Upper lobe of left lung (tissue), 6 donors: ENCODE measurements around the gene MT3. TPM values are rescaled to one million over a fixed set of nuclear protein-coding genes. Genes with fewer than 3 reads are reported as not detected.

Source experiments
- ATAC-seq, 2 donors: fragments of 200-7000 bp; cut with Tn5 transposase; one replicate each; pipeline ENCODE4 v1.9.1; 2022; ENCODE audit warnings: mild to moderate bottlenecking in 2 of 2, moderate library complexity in 2 of 2; ENCODE audit not compliant: low FRiP score in 2 of 2
- DNase-seq, 2 donors: peaks; one replicate each; pipeline ENCODE4 v3.0.0-alpha.2; 2019 to 2020
- H3K27ac ChIP-seq, 4 donors: fragments of 200-600 bp; sonication (generic); one replicate each; pipeline ENCODE4 v1.5.1; 2016 to 2019
- H3K27me3 ChIP-seq, 4 donors: fragments of 200-600 bp; sonication (generic); one replicate each; pipeline ENCODE4 v1.5.1; 2017 to 2019
- H3K36me3 ChIP-seq, 4 donors: fragments of 200-600 bp; sonication (generic); one replicate each; pipeline ENCODE4 v1.5.1; 2016 to 2019
- H3K4me1 ChIP-seq, 4 donors: fragments of 200-600 bp; sonication (generic); one replicate each; pipeline ENCODE4 v1.5.1; 2018 to 2019
- H3K4me3 ChIP-seq, 4 donors: fragments of 200-600 bp; sonication (generic); one replicate each; pipeline ENCODE4 v1.5.1; 2017 to 2019; ENCODE audit warnings: mild to moderate bottlenecking in 2 of 4, moderate library complexity in 1 of 4
- H3K9me3 ChIP-seq, 4 donors: fragments of 200-600 bp; sonication (generic); one replicate each; pipeline ENCODE4 v1.5.1; 2018 to 2019
- EP300 ChIP-seq, 4 donors: sonication (generic); formaldehyde crosslinking; IDR thresholded peaks; one replicate each; pipeline ENCODE4 v1.5.1; 2017; ENCODE audit warnings: antibody characterized with exemption in 4 of 4, control low read depth in 2 of 4
- POLR2A ChIP-seq, 4 donors: fragments of 450-650 bp; IDR thresholded peaks; one replicate each; pipeline ENCODE4 v1.5.1; 2016 to 2017; ENCODE audit warnings: antibody characterized with exemption in 4 of 4, mild to moderate bottlenecking in 2 of 4
- POLR2AphosphoS5 ChIP-seq, 2 donors: sonication (generic); formaldehyde crosslinking; IDR thresholded peaks; one replicate each; pipeline ENCODE4 v1.5.1; 2017; ENCODE audit warnings: antibody characterized with exemption in 2 of 2
- WGBS, 2 donors: methylation state at CpG; one replicate each; pipeline ENCODE4 v1.1.5; 2017 to 2018; 5-methylcytosine and 5-hydroxymethylcytosine counted together
- total RNA-seq, 6 donors: library from RNA; depleted of rRNA in 4 of 6; stranded (reverse); fragments of >200 nt in 4 of 6; gene quantifications; one replicate each; pipeline versions ENCODE4 v1.1.0 to v1.2.1, GENCODE V29; 2016 to 2021
- TF ChIP-seq, protein P1 (sequence below), 6 experiments: fragments of 450-650 bp in 4 of 6; fragments of 200-600 bp in 2 of 6; sonication (generic) in 2 of 6; IDR thresholded peaks; one replicate each; pipeline ENCODE4 v1.5.1; 2016 to 2019; ENCODE audit warnings: antibody characterized with exemption in 6 of 6
- donor health status: DM: no; HTN: no; CAD: no; lungs with moderate emphysema.
- donor health status: DM: no; HTN: yes; CAD: no; lungs with severe emphysema.

Gene MT3
- total RNA-seq, 6 donors from 2014 or later: 1.4 to 1.5 TPM; not detected in 4

DNA sequence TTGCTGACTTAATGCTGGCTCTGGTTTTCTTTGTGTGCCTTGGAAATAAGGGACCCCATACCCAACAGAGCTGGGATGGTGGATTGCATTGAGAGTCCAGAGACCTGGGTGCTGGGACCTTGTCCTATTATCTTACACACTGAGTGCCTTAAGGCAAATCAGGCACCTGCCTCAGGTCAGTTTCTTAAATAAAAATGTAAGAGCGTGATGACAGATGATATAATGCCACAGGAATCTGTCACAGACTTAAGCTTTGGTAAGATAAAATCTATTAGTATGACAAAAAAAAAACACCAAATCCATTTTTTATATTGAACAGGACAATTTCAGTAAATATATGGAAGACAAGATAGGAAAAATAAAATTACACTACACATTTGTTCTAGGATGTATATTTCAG lies 50.7 kb downstream of the MT3 start:
- WGBS, 2 donors: 82 to 89% methylated on average over 1 of the region's 1 CpG
- Histone ChIP-seq H3K4me1 (peaks cover 29 to 42% (median 35%) of the 10 kb centered on the region in 4 donors), H3K27ac (no peak overlapping the region), H3K4me3 (no peak overlapping the region), H3K9me3 (no peaks in the 10 kb centered on the region), H3K27me3 (peaks cover 0 to 16% (median 4%) of the 10 kb centered on the region in 4 donors), H3K36me3 (no peaks in the 10 kb centered on the region)
- TF ChIP-seq EP300 (IDR thresholded peaks at IDR 0.05): no peak
- TF ChIP-seq POLR2A (IDR thresholded peaks at IDR 0.05): no peak
- TF ChIP-seq POLR2AphosphoS5 (IDR thresholded peaks at IDR 0.05): no peak
- TF ChIP-seq, protein P1, sequence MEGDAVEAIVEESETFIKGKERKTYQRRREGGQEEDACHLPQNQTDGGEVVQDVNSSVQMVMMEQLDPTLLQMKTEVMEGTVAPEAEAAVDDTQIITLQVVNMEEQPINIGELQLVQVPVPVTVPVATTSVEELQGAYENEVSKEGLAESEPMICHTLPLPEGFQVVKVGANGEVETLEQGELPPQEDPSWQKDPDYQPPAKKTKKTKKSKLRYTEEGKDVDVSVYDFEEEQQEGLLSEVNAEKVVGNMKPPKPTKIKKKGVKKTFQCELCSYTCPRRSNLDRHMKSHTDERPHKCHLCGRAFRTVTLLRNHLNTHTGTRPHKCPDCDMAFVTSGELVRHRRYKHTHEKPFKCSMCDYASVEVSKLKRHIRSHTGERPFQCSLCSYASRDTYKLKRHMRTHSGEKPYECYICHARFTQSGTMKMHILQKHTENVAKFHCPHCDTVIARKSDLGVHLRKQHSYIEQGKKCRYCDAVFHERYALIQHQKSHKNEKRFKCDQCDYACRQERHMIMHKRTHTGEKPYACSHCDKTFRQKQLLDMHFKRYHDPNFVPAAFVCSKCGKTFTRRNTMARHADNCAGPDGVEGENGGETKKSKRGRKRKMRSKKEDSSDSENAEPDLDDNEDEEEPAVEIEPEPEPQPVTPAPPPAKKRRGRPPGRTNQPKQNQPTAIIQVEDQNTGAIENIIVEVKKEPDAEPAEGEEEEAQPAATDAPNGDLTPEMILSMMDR (IDR thresholded peaks at IDR 0.05): no peak
- ATAC-seq: no peak
- no peak for DNase-seq

Other genes starting within 250 kb of the MT3 start
- gene AMFR, start 164.0 kb upstream of the MT3 start, total RNA-seq: 100 to 1,000 TPM in 3 of 6 donors, 10 to 100 TPM in 3; 67.1 to 344 (median 98.0) TPM
- 10 to 100 TPM; 28.3 to 88.2 (median 51.7) TPM for gene NUDT21, start 138.2 kb upstream of the MT3 start, total RNA-seq
- 10 to 100 TPM; 19.8 to 72.3 (median 29.7) TPM for gene OGFOD1, start 138.0 kb upstream of the MT3 start, total RNA-seq
- 100 to 1,000 TPM in 1 of 6 donors, 10 to 100 TPM in 5; 27.5 to 188 (median 35.4) TPM for gene BBS2, start 69.5 kb upstream of the MT3 start, total RNA-seq
- not detected for gene MT4, start 24.5 kb upstream of the MT3 start, total RNA-seq
- gene MT2A, start 19.1 kb downstream of the MT3 start, total RNA-seq: 100 to 1,000 TPM; 137 to 552 (median 338) TPM
- 100 to 1,000 TPM in 5 of 6 donors, 10 to 100 TPM in 1; 72.3 to 546 (median 187) TPM for gene MT1E, start 36.3 kb downstream of the MT3 start, total RNA-seq
- 100 to 1,000 TPM in 1 of 6 donors, 10 to 100 TPM in 4, 1 to 10 TPM in 1; 8.4 to 194 (median 37.0) TPM for gene MT1M, start 43.1 kb downstream of the MT3 start, total RNA-seq
- gene MT1A, start 49.1 kb downstream of the MT3 start, total RNA-seq: 10 to 100 TPM in 4 of 6 donors, 1 to 10 TPM in 1, not detected in 1; 5.4 to 59.1 (median 13.4) TPM
- gene MT1B, start 62.4 kb downstream of the MT3 start, total RNA-seq: not detected
- 10 to 100 TPM in 2 of 6 donors, 1 to 10 TPM in 4; 4.7 to 21.0 (median 8.6) TPM for gene MT1F, start 68.4 kb downstream of the MT3 start, total RNA-seq
- gene MT1G, start 78.5 kb downstream of the MT3 start, total RNA-seq: 10 to 100 TPM in 4 of 6 donors, 1 to 10 TPM in 1, not detected in 1; 4.5 to 93.0 (median 14.0) TPM
- gene MT1H, start 80.3 kb downstream of the MT3 start, total RNA-seq: 1 to 10 TPM in 2 of 6 donors, not detected in 4; 2.9 to 9.3 TPM
- gene MT1X, start 92.9 kb downstream of the MT3 start, total RNA-seq: 100 to 1,000 TPM in 4 of 6 donors, 10 to 100 TPM in 2; 77.5 to 552 (median 151) TPM
- gene NUP93, start 140.6 kb downstream of the MT3 start, total RNA-seq: 10 to 100 TPM; 30.9 to 57.3 (median 45.3) TPM